Karpas-422 (cell line): ENCODE measurements around the gene PFKFB4. TPM values are rescaled to one million over a fixed set of nuclear protein-coding genes. Genes with fewer than 3 reads are reported as not detected.

ENCODE experiments used
- DNase-seq: peaks from one replicate; pipeline ENCODE4 v3.0.0-alpha.2; 2015
- H2AFZ ChIP-seq: fragments of 200-600 bp; sonication (generic); 2 replicates; pipeline ENCODE4 v1.6.1; 2014; ENCODE audit warnings: antibody characterized with exemption, low read length, mixed read lengths
- H3K27ac ChIP-seq: fragments of 200-600 bp; sonication (generic); 2 replicates; pipeline ENCODE4 v1.5.1; 2014; ENCODE audit warnings: mild to moderate bottlenecking, low read length, moderate library complexity
- H3K27me3 ChIP-seq: fragments of 200-600 bp; sonication (generic); 2 replicates; pipeline ENCODE4 v1.6.1; 2014; ENCODE audit warnings: low read length, mixed read lengths
- H3K36me3 ChIP-seq: fragments of 200-600 bp; sonication (generic); 2 replicates; pipeline ENCODE4 v1.6.1; 2014; ENCODE audit warnings: low read length, mixed read lengths; ENCODE audit not compliant: insufficient read depth
- H3K4me1 ChIP-seq: fragments of 200-600 bp; sonication (generic); 2 replicates; pipeline ENCODE4 v1.6.1; 2014; ENCODE audit warnings: mild to moderate bottlenecking, low read length, mixed read lengths
- H3K4me2 ChIP-seq: fragments of 200-600 bp; sonication (generic); 2 replicates; pipeline ENCODE4 v1.6.1; 2014; ENCODE audit warnings: low read length, low read depth, mild to moderate bottlenecking; ENCODE audit not compliant: poor library complexity, severe bottlenecking
- H3K4me3 ChIP-seq: fragments of 200-600 bp; sonication (generic); 2 replicates; pipeline ENCODE4 v1.5.1; 2014; ENCODE audit warnings: mild to moderate bottlenecking, antibody characterized with exemption, low read length, mixed read lengths
- H3K79me2 ChIP-seq: fragments of 200-600 bp; sonication (generic); 2 replicates; pipeline ENCODE4 v1.6.1; 2014; ENCODE audit warnings: mild to moderate bottlenecking, low read length, mixed read lengths
- H3K9ac ChIP-seq: fragments of 200-600 bp; sonication (generic); 2 replicates; pipeline ENCODE4 v1.6.0; 2014; ENCODE audit warnings: low read length
- H3K9me2 ChIP-seq: fragments of 200-600 bp; sonication (generic), shearing (Covaris generic); replicated peaks from 2 replicates; pipeline ENCODE4 v1.6.0; 2014; ENCODE audit warnings: mild to moderate bottlenecking, low read length, moderate library complexity; ENCODE audit not compliant: insufficient read depth
- H3K9me3 ChIP-seq: fragments of 300-700, 200-600 bp; sonication (generic); 2 replicates; pipeline ENCODE4 v1.6.1; 2014; ENCODE audit warnings: low read length, mixed read lengths
- H4K20me1 ChIP-seq: fragments of 200-600 bp; sonication (generic); 2 replicates; pipeline ENCODE4 v1.6.1; 2014; ENCODE audit warnings: mild to moderate bottlenecking, antibody characterized with exemption, low read length, low read depth; ENCODE audit not compliant: insufficient read depth
- total RNA-seq: library from RNA; depleted of rRNA; stranded (reverse); fragments of >200 nt; shearing (Covaris generic); gene quantifications from 2 replicates; pipeline ENCODE4 v1.2.3, GENCODE V29; 2014; ENCODE audit warnings: low replicate concordance

PFKFB4 gene
- total RNA-seq, 1 experiment from 2014 or later: 55.2 TPM

- Histone ChIP-seq H3K27ac (no peak overlapping the region), H4K20me1 (no peaks in the 10 kb centered on the region), H3K4me2 (no peak overlapping the region), H3K4me3 (no peak overlapping the region), H3K27me3 (no peaks in the 10 kb centered on the region), H3K4me1 (no peaks in the 10 kb centered on the region), H3K9ac (no peak overlapping the region), H3K9me3 (no peaks in the 10 kb centered on the region), H2AFZ (no peak overlapping the region), H3K79me2 (no peaks in the 10 kb centered on the region), H3K9me2 (no peaks in the 10 kb centered on the region), H3K36me3 (peaks cover 4% of the 10 kb centered on the region; the same call in 1 of the 2 replicates)
- DNase-seq: no peak
Measured at GRCh38 chr3:48596676-48597407, 40.2 kb upstream of the PFKFB4 start.

- no peak overlapping the region for H2AFZ ChIP-seq
- H3K79me2 ChIP-seq: no peaks in the 10 kb centered on the region
- H3K9ac ChIP-seq: no peak overlapping the region
- H4K20me1 ChIP-seq: no peaks in the 10 kb centered on the region
- no peak overlapping the region for H3K4me2 ChIP-seq
- H3K27ac ChIP-seq: no peak overlapping the region
- H3K9me3 ChIP-seq: no peaks in the 10 kb centered on the region
- no peaks in the 10 kb centered on the region for H3K36me3 ChIP-seq
- H3K4me1 ChIP-seq: no peaks in the 10 kb centered on the region
- no peak overlapping the region for H3K4me3 ChIP-seq
- H3K27me3 ChIP-seq: no peaks in the 10 kb centered on the region
- no peaks in the 10 kb centered on the region for H3K9me2 ChIP-seq
- DNase-seq: no peak
Measured at GRCh38 chr3:48596157-48596556, 39.6 kb upstream of the PFKFB4 start.

GRCh38 chr3:48595526-48596121 is 39.0 kb upstream of the PFKFB4 start:
- no peaks in the 10 kb centered on the region for H3K79me2 ChIP-seq
- no peak overlapping the region for H3K4me3 ChIP-seq
- H3K4me2 ChIP-seq: no peak overlapping the region
- H3K9me3 ChIP-seq: no peaks in the 10 kb centered on the region
- H3K36me3 ChIP-seq: no peaks in the 10 kb centered on the region
- H4K20me1 ChIP-seq: no peaks in the 10 kb centered on the region
- no peak overlapping the region for H3K27ac ChIP-seq
- H3K4me1 ChIP-seq: no peaks in the 10 kb centered on the region
- no peak overlapping the region for H3K9ac ChIP-seq
- no peak overlapping the region for H2AFZ ChIP-seq
- DNase-seq: peak; percentile 58
- H3K27me3 ChIP-seq: no peaks in the 10 kb centered on the region
- no peaks in the 10 kb centered on the region for H3K9me2 ChIP-seq

GRCh38 chr3:48595075-48595525 is 38.5 kb upstream of the PFKFB4 start, which contains the start of gene COL7A1:
TSS of gene COL7A1 (minus strand) at chr3:48595329. CDS start at chr3:48595159, 170 bp downstream.
- no peak within 1 kb of the TSS for H3K4me3 ChIP-seq
- no peak within 1 kb of the TSS for H3K9ac ChIP-seq
- no peaks in the 10 kb centered on the region for H3K79me2 ChIP-seq
- no peaks in the 10 kb centered on the region for H4K20me1 ChIP-seq
- no peak within 1 kb of the TSS for H3K27ac ChIP-seq
- H2AFZ ChIP-seq: no peak within 1 kb of the TSS
- DNase-seq: no peak
- no peaks in the 10 kb centered on the region for H3K27me3 ChIP-seq
- no peak within 1 kb of the TSS for H3K4me2 ChIP-seq
- no peaks in the 10 kb centered on the region for H3K9me2 ChIP-seq
- H3K9me3 ChIP-seq: no peaks in the 10 kb centered on the region
- no peaks in the 10 kb centered on the region for H3K4me1 ChIP-seq
- no peaks in the 10 kb centered on the region for H3K36me3 ChIP-seq

- no peak overlapping the region for H2AFZ ChIP-seq
- H3K4me3 ChIP-seq: no peak overlapping the region
- no peaks in the 10 kb centered on the region for H3K79me2 ChIP-seq
- H3K9ac ChIP-seq: no peak overlapping the region
- DNase-seq: no peak
- H3K9me3 ChIP-seq: no peaks in the 10 kb centered on the region
- H3K36me3 ChIP-seq: no peaks in the 10 kb centered on the region
- H3K27ac ChIP-seq: no peak overlapping the region
- H3K4me1 ChIP-seq: no peaks in the 10 kb centered on the region
- H3K4me2 ChIP-seq: no peak overlapping the region
- H4K20me1 ChIP-seq: no peaks in the 10 kb centered on the region
- H3K27me3 ChIP-seq: no peaks in the 10 kb centered on the region
- H3K9me2 ChIP-seq: no peaks in the 10 kb centered on the region
Measured at GRCh38 chr3:48594417-48595049, 37.9 kb upstream of the PFKFB4 start.

- Histone ChIP-seq H3K4me1 (no peaks in the 10 kb centered on the region), H3K27me3 (no peaks in the 10 kb centered on the region), H3K4me3 (no peak overlapping the region), H3K79me2 (no peaks in the 10 kb centered on the region), H2AFZ (no peak overlapping the region), H3K27ac (no peak overlapping the region), H3K4me2 (no peak overlapping the region), H3K9me2 (no peaks in the 10 kb centered on the region), H3K9ac (no peak overlapping the region), H3K9me3 (no peaks in the 10 kb centered on the region), H4K20me1 (no peaks in the 10 kb centered on the region), H3K36me3 (no peaks in the 10 kb centered on the region)
- DNase-seq: no peak
Measured at GRCh38 chr3:48593337-48593736, 36.7 kb upstream of the PFKFB4 start.

GRCh38 chr3:48592519-48593087 is 36.0 kb upstream of the PFKFB4 start:
- no peak for DNase-seq
- no peak overlapping the region for H3K4me3 ChIP-seq
- H2AFZ ChIP-seq: no peak overlapping the region
- H3K79me2 ChIP-seq: no peaks in the 10 kb centered on the region
- no peak overlapping the region for H3K27ac ChIP-seq
- no peaks in the 10 kb centered on the region for H3K27me3 ChIP-seq
- no peaks in the 10 kb centered on the region for H4K20me1 ChIP-seq
- no peaks in the 10 kb centered on the region for H3K9me3 ChIP-seq
- H3K9me2 ChIP-seq: no peaks in the 10 kb centered on the region
- no peak overlapping the region for H3K4me2 ChIP-seq
- no peaks in the 10 kb centered on the region for H3K4me1 ChIP-seq
- no peak overlapping the region for H3K9ac ChIP-seq
- no peaks in the 10 kb centered on the region for H3K36me3 ChIP-seq

- no peak overlapping the region for H3K4me3 ChIP-seq
- no peaks in the 10 kb centered on the region for H3K27me3 ChIP-seq
- H3K9ac ChIP-seq: no peak overlapping the region
- H3K9me2 ChIP-seq: no peaks in the 10 kb centered on the region
- no peak overlapping the region for H3K27ac ChIP-seq
- H3K79me2 ChIP-seq: no peaks in the 10 kb centered on the region
- H3K4me2 ChIP-seq: no peak overlapping the region
- DNase-seq: no peak
- no peaks in the 10 kb centered on the region for H3K36me3 ChIP-seq
- no peaks in the 10 kb centered on the region for H3K4me1 ChIP-seq
- H2AFZ ChIP-seq: no peak overlapping the region
- no peaks in the 10 kb centered on the region for H3K9me3 ChIP-seq
- no peaks in the 10 kb centered on the region for H4K20me1 ChIP-seq
Measured at GRCh38 chr3:48591886-48592518, 35.4 kb upstream of the PFKFB4 start.
